Neural progenitor cell (in vitro differentiated cells): Measurements from ENCODE around the gene CNTN1. TPM values are rescaled to one million over a fixed set of nuclear protein-coding genes. Genes with fewer than 3 reads are reported as not detected.

Experiments
- DNase-seq: peaks from one replicate; pipeline ENCODE4 v3.0.0-alpha.2; 2016; ENCODE audit warnings: low spot score
- H2AFZ ChIP-seq: fragments of 200-600 bp; sonication (generic); replicated peaks from 2 replicates; pipeline ENCODE4 v1.6.1; 2016; ENCODE audit warnings: antibody characterized with exemption
- H3F3A ChIP-seq: fragments of 200-600 bp; sonication (generic); 2 replicates; pipeline ENCODE4 v1.6.1; 2016; ENCODE audit warnings: antibody characterized with exemption, low read depth
- H3K27ac ChIP-seq: fragments of 200-600 bp; sonication (generic); 2 replicates; pipeline ENCODE4 v1.5.1; 2016; ENCODE audit warnings: mild to moderate bottlenecking
- H3K27me3 ChIP-seq: fragments of 200-600 bp; sonication (generic); 2 replicates; pipeline ENCODE4 v1.6.1; 2016; ENCODE audit warnings: mild to moderate bottlenecking, moderate library complexity
- H3K36me3 ChIP-seq: fragments of 200-600 bp; sonication (generic); 2 replicates; pipeline ENCODE4 v1.5.1; 2016
- H3K4me1 ChIP-seq: fragments of 200-600 bp; sonication (generic); 2 replicates; pipeline ENCODE4 v1.6.1; 2016; ENCODE audit warnings: mixed run types
- H3K4me2 ChIP-seq: fragments of 200-600 bp; sonication (generic); 2 replicates; pipeline ENCODE4 v1.6.1; 2016
- H3K4me3 ChIP-seq: fragments of 200-600 bp; sonication (generic); 2 replicates; pipeline ENCODE4 v1.5.1; 2016
- H3K79me2 ChIP-seq: fragments of 200-600 bp; sonication (generic); 2 replicates; pipeline ENCODE4 v1.6.1; 2016; ENCODE audit warnings: low read depth
- H3K9ac ChIP-seq: fragments of 200-600 bp; sonication (generic); 2 replicates; pipeline ENCODE4 v1.6.1; 2016
- H3K9me3 ChIP-seq: fragments of 200-600 bp; sonication (generic); 2 replicates; pipeline ENCODE4 v1.5.1; 2016; ENCODE audit warnings: low read depth
- H4K20me1 ChIP-seq: fragments of 200-600 bp; sonication (generic); 2 replicates; pipeline ENCODE4 v1.6.1; 2016; ENCODE audit warnings: low read depth
- H3K27ac Mint-ChIP-seq: 3 replicates; pipeline ENCODE4 v1.8.0; 2021; ENCODE audit warnings: mixed read lengths
- H3K27me3 Mint-ChIP-seq: 2 replicates; pipeline ENCODE4 v1.8.0; 2022; ENCODE audit warnings: low read depth, mild to moderate bottlenecking, inconsistent platforms, moderate library complexity, mixed read lengths; ENCODE audit not compliant: insufficient read depth
- H3K36me3 Mint-ChIP-seq: 3 replicates; pipeline ENCODE4 v1.8.0; 2021; ENCODE audit warnings: mixed read lengths
- H3K4me1 Mint-ChIP-seq: 3 replicates; pipeline ENCODE4 v1.8.0; 2021; ENCODE audit warnings: mixed read lengths
- H3K4me3 Mint-ChIP-seq: 3 replicates; pipeline ENCODE4 v1.8.0; 2021; ENCODE audit warnings: mild to moderate bottlenecking, moderate library complexity, mixed read lengths
- H3K9me3 Mint-ChIP-seq: 3 replicates; pipeline ENCODE4 v1.8.0; 2020; ENCODE audit warnings: mixed read lengths
- CTCF ChIP-seq: fragments of 200-600 bp; sonication (generic); IDR thresholded peaks from 2 replicates; pipeline ENCODE4 v1.5.1; 2017; ENCODE audit warnings: antibody characterized with exemption, mild to moderate bottlenecking
- EZH2 ChIP-seq: fragments of 200-600 bp; sonication (generic); IDR thresholded peaks from 2 replicates; pipeline ENCODE4 v1.6.1; 2017; ENCODE audit warnings: antibody characterized with exemption, mild to moderate bottlenecking, moderate library complexity
- EZH2phosphoT487 ChIP-seq: fragments of 200-600 bp; sonication (generic); IDR thresholded peaks from 2 replicates; pipeline ENCODE4 v1.6.1; 2017; ENCODE audit warnings: antibody characterized with exemption
- total RNA-seq: library from RNA; depleted of rRNA; stranded (reverse); fragments of >200 nt; gene quantifications from 2 replicates; pipeline ENCODE4 v1.2.3, GENCODE V29; 2015; ENCODE audit warnings: low replicate concordance

The CNTN1 gene
- total RNA-seq, 1 donor from 2014 or later, result 0.17 TPM

DNA sequence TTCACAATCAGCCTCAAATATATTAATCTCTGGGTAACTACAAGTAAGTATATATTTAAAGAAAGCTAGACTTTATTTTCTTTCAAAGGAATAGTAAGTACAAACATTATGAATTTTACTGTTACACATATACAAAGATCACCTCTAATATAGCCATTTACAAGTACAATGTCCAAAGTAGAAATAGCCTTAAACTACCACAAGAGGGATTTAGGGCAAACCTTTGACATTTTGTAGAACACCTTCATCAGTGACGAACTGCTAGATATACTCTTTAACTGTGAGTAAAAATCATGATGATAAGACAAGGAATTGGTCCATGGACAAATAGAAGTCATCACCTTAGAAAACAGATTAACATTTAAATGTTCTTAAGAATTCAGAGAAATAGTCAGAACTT lies 69.8 kb downstream of the CNTN1 start:
- Histone ChIP-seq H3K4me2 (no peak overlapping the region), H3K27ac (no peak overlapping the region), H3K4me1 (no peaks in the 10 kb centered on the region), H3K9me3 (no peaks in the 10 kb centered on the region), H3K27me3 (no peaks in the 10 kb centered on the region), H3K9ac (no peak overlapping the region), H3F3A (no peaks in the 10 kb centered on the region), H3K36me3 (no peaks in the 10 kb centered on the region), H3K79me2 (no peaks in the 10 kb centered on the region), H4K20me1 (no peaks in the 10 kb centered on the region), H2AFZ (no peak overlapping the region), H3K4me3 (no peak overlapping the region)
- no peak overlapping the region for H3K27ac Mint-ChIP-seq
- TF ChIP-seq EZH2 (no peak), CTCF (peak; percentile 24)
- H3K4me3 Mint-ChIP-seq, result no peak overlapping the region
- peaks cover 2% of the 10 kb centered on the region for H3K9me3 Mint-ChIP-seq
- no peak for DNase-seq
- H3K36me3 Mint-ChIP-seq, result no peaks in the 10 kb centered on the region
- H3K4me1 Mint-ChIP-seq, result no peaks in the 10 kb centered on the region
- H3K27me3 Mint-ChIP-seq, result peaks cover 2% of the 10 kb centered on the region

DNA sequence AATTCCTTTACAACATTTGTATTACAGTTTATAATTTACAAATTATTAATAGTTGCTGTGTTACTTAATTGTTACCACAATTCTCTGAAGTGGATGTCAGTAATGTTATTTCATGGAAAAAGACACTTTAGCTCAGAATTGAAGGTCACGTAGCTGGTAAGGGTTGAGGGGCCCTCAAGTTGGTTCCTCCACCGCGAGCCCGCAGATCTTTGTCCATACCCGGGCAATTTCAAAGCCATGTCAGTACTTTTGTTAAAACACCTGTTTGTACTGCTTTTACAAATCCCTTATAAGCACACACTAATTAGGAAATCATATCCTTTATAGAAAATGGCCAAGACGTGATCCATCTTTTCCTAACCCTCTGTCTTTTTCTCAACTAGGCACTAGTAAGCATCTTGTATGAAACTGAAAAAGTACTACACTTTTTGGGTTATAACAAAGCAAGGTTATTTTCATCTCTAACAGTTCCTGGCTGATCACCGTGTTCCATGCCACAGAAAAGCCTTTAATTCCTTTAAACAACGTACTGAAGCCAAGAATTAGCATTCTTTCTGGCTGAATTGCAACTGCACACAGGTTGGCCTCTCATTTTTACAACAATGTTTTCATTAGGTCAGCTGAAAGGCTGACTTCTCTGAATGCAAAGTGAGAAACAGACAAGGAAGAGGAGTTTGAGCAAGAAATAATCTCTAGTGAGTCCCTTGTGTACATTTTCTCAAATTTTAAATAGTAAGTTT lies 76.1 kb downstream of the CNTN1 start:
- H3K36me3 ChIP-seq, result no peaks in the 10 kb centered on the region
- H3K4me1 ChIP-seq, result peaks cover 10% of the 10 kb centered on the region
- Mint-ChIP-seq H3K27me3 (no peaks in the 10 kb centered on the region), H3K36me3 (no peaks in the 10 kb centered on the region), H3K4me1 (peaks cover 5% of the 10 kb centered on the region), H3K4me3 (no peak overlapping the region), H3K9me3 (no peaks in the 10 kb centered on the region), H3K27ac (no peak overlapping the region)
- no peak overlapping the region for H3K4me3 ChIP-seq
- H3K27me3 ChIP-seq, result no peaks in the 10 kb centered on the region
- H2AFZ ChIP-seq, result peak overlapping the region; percentile 73
- H3K4me2 ChIP-seq, result peak overlapping the region; percentile 57
- no peaks in the 10 kb centered on the region for H3K79me2 ChIP-seq
- peak; percentile 4 for DNase-seq
- TF ChIP-seq CTCF, result no peak
- TF ChIP-seq EZH2phosphoT487, result no peak
- TF ChIP-seq EZH2, result no peak
- no peak overlapping the region for H3K9ac ChIP-seq
- peak overlapping the region; percentile 53 for H3K27ac ChIP-seq
- no peaks in the 10 kb centered on the region for H4K20me1 ChIP-seq
- no peaks in the 10 kb centered on the region for H3K9me3 ChIP-seq
- H3F3A ChIP-seq, result no peaks in the 10 kb centered on the region

DNA sequence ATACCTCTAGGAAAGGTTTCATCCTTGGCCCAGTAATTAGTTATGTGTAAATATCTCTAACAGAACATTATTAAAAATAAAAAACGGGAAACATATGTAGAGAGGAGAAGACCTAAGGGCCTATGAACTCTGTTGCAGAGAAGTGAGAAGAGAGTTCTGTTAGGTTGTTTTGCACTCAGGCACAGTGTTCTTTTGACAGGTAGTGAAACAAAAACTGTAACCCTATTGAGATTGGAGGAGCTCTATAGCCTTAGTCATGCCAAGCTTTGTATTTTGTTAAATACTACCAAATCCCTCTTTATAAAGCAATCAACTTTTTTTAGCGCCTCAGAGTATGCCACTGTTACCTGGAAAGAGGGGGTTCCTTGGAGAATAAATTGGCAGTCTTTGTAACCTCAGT lies 77.6 kb downstream of the CNTN1 start:
- no peak overlapping the region for H2AFZ ChIP-seq
- H3K4me3 ChIP-seq, result no peak overlapping the region
- Mint-ChIP-seq H3K4me3 (no peak overlapping the region), H3K27ac (no peak overlapping the region), H3K36me3 (no peaks in the 10 kb centered on the region), H3K9me3 (no peaks in the 10 kb centered on the region), H3K4me1 (peaks cover 5% of the 10 kb centered on the region), H3K27me3 (no peaks in the 10 kb centered on the region)
- no peak overlapping the region for H3K4me2 ChIP-seq
- H3K27me3 ChIP-seq, result no peaks in the 10 kb centered on the region
- peaks cover 10% of the 10 kb centered on the region for H3K4me1 ChIP-seq
- no peaks in the 10 kb centered on the region for H3K9me3 ChIP-seq
- TF ChIP-seq EZH2 (no peak), EZH2phosphoT487 (no peak), CTCF (no peak)
- no peak for DNase-seq
- H3K9ac ChIP-seq, result no peak overlapping the region
- no peaks in the 10 kb centered on the region for H3K79me2 ChIP-seq
- H3K27ac ChIP-seq, result no peak overlapping the region
- no peaks in the 10 kb centered on the region for H3K36me3 ChIP-seq
- H4K20me1 ChIP-seq, result no peaks in the 10 kb centered on the region
- no peaks in the 10 kb centered on the region for H3F3A ChIP-seq
